Neural progenitor cell (in vitro differentiated cells): ENCODE measurements around the gene NSRP1. TPM values are rescaled to one million over a fixed set of nuclear protein-coding genes. Genes with fewer than 3 reads are reported as not detected.
"Not testable (repeated sequence)": the region's sequence is repeated elsewhere in the genome, so short reads cannot be mapped to it uniquely, and the experiment has no call there.

Source experiments
- DNase-seq: peaks from one replicate; pipeline ENCODE4 v3.0.0-alpha.2; 2016; ENCODE audit warnings: low spot score
- H2AFZ ChIP-seq: fragments of 200-600 bp; sonication (generic); replicated peaks from 2 replicates; pipeline ENCODE4 v1.6.1; 2016; ENCODE audit warnings: antibody characterized with exemption
- H3F3A ChIP-seq: fragments of 200-600 bp; sonication (generic); 2 replicates; pipeline ENCODE4 v1.6.1; 2016; ENCODE audit warnings: antibody characterized with exemption, low read depth
- H3K27ac ChIP-seq: fragments of 200-600 bp; sonication (generic); 2 replicates; pipeline ENCODE4 v1.5.1; 2016; ENCODE audit warnings: mild to moderate bottlenecking
- H3K27me3 ChIP-seq: fragments of 200-600 bp; sonication (generic); 2 replicates; pipeline ENCODE4 v1.6.1; 2016; ENCODE audit warnings: mild to moderate bottlenecking, moderate library complexity
- H3K36me3 ChIP-seq: fragments of 200-600 bp; sonication (generic); 2 replicates; pipeline ENCODE4 v1.5.1; 2016
- H3K4me1 ChIP-seq: fragments of 200-600 bp; sonication (generic); 2 replicates; pipeline ENCODE4 v1.6.1; 2016; ENCODE audit warnings: mixed run types
- H3K4me2 ChIP-seq: fragments of 200-600 bp; sonication (generic); 2 replicates; pipeline ENCODE4 v1.6.1; 2016
- H3K4me3 ChIP-seq: fragments of 200-600 bp; sonication (generic); 2 replicates; pipeline ENCODE4 v1.5.1; 2016
- H3K79me2 ChIP-seq: fragments of 200-600 bp; sonication (generic); 2 replicates; pipeline ENCODE4 v1.6.1; 2016; ENCODE audit warnings: low read depth
- H3K9ac ChIP-seq: fragments of 200-600 bp; sonication (generic); 2 replicates; pipeline ENCODE4 v1.6.1; 2016
- H3K9me3 ChIP-seq: fragments of 200-600 bp; sonication (generic); 2 replicates; pipeline ENCODE4 v1.5.1; 2016; ENCODE audit warnings: low read depth
- H4K20me1 ChIP-seq: fragments of 200-600 bp; sonication (generic); 2 replicates; pipeline ENCODE4 v1.6.1; 2016; ENCODE audit warnings: low read depth
- H3K27ac Mint-ChIP-seq: 3 replicates; pipeline ENCODE4 v1.8.0; 2021; ENCODE audit warnings: mixed read lengths
- H3K27me3 Mint-ChIP-seq: 2 replicates; pipeline ENCODE4 v1.8.0; 2022; ENCODE audit warnings: low read depth, mild to moderate bottlenecking, inconsistent platforms, moderate library complexity, mixed read lengths; ENCODE audit not compliant: insufficient read depth
- H3K36me3 Mint-ChIP-seq: 3 replicates; pipeline ENCODE4 v1.8.0; 2021; ENCODE audit warnings: mixed read lengths
- H3K4me1 Mint-ChIP-seq: 3 replicates; pipeline ENCODE4 v1.8.0; 2021; ENCODE audit warnings: mixed read lengths
- H3K4me3 Mint-ChIP-seq: 3 replicates; pipeline ENCODE4 v1.8.0; 2021; ENCODE audit warnings: mild to moderate bottlenecking, moderate library complexity, mixed read lengths
- H3K9me3 Mint-ChIP-seq: 3 replicates; pipeline ENCODE4 v1.8.0; 2020; ENCODE audit warnings: mixed read lengths
- CTCF ChIP-seq: fragments of 200-600 bp; sonication (generic); IDR thresholded peaks from 2 replicates; pipeline ENCODE4 v1.5.1; 2017; ENCODE audit warnings: antibody characterized with exemption, mild to moderate bottlenecking
- EZH2 ChIP-seq: fragments of 200-600 bp; sonication (generic); IDR thresholded peaks from 2 replicates; pipeline ENCODE4 v1.6.1; 2017; ENCODE audit warnings: antibody characterized with exemption, mild to moderate bottlenecking, moderate library complexity
- EZH2phosphoT487 ChIP-seq: fragments of 200-600 bp; sonication (generic); IDR thresholded peaks from 2 replicates; pipeline ENCODE4 v1.6.1; 2017; ENCODE audit warnings: antibody characterized with exemption
- total RNA-seq: library from RNA; depleted of rRNA; stranded (reverse); fragments of >200 nt; gene quantifications from 2 replicates; pipeline ENCODE4 v1.2.3, GENCODE V29; 2015; ENCODE audit warnings: low replicate concordance

NSRP1 gene
- total RNA-seq, 1 donor from 2014 or later: 14.8 TPM

- peaks cover 39% of the 10 kb centered on the region for H3K36me3 Mint-ChIP-seq
- H4K20me1 ChIP-seq: peaks cover 38% of the 10 kb centered on the region
- no peak overlapping the region for H3K27ac Mint-ChIP-seq
- no peak overlapping the region for H3K4me3 Mint-ChIP-seq
- peaks cover 25% of the 10 kb centered on the region for H3K36me3 ChIP-seq
- H3K9me3 Mint-ChIP-seq: no peaks in the 10 kb centered on the region
- no peak overlapping the region for H3K27ac ChIP-seq
- H3K27me3 ChIP-seq: no peaks in the 10 kb centered on the region
- H3K4me2 ChIP-seq: no peak overlapping the region
- no peaks in the 10 kb centered on the region for H3K27me3 Mint-ChIP-seq
- no peak for DNase-seq
- no peak overlapping the region for H3K9ac ChIP-seq
- H3K4me3 ChIP-seq: no peak overlapping the region
- H2AFZ ChIP-seq: no peak overlapping the region
- H3K79me2 ChIP-seq: peaks cover 95% of the 10 kb centered on the region
- H3K9me3 ChIP-seq: no peaks in the 10 kb centered on the region
- no peak for TF ChIP-seq EZH2phosphoT487
- no peak for TF ChIP-seq EZH2
- TF ChIP-seq CTCF: no peak
- peaks cover 7% of the 10 kb centered on the region for H3F3A ChIP-seq
- H3K4me1 ChIP-seq: no peaks in the 10 kb centered on the region
- H3K4me1 Mint-ChIP-seq: no peaks in the 10 kb centered on the region
Measured at GRCh38 chr17:30133197-30133596, 16.6 kb downstream of the NSRP1 start.

GRCh38 chr17:30134551-30134950 lies 17.9 kb downstream of the NSRP1 start:
- Histone ChIP-seq H3F3A (peaks cover 7% of the 10 kb centered on the region), H3K27ac (no peak overlapping the region), H3K79me2 (peaks cover 94% of the 10 kb centered on the region), H3K4me1 (no peaks in the 10 kb centered on the region), H3K36me3 (peaks cover 12% of the 10 kb centered on the region), H3K27me3 (no peaks in the 10 kb centered on the region), H3K4me3 (no peak overlapping the region), H3K4me2 (no peak overlapping the region), H3K9me3 (no peaks in the 10 kb centered on the region), H2AFZ (no peak overlapping the region), H4K20me1 (peaks cover 28% of the 10 kb centered on the region), H3K9ac (no peak overlapping the region)
- Mint-ChIP-seq H3K4me3 (no peak overlapping the region), H3K27ac (no peak overlapping the region), H3K4me1 (no peaks in the 10 kb centered on the region), H3K27me3 (no peaks in the 10 kb centered on the region), H3K36me3 (peaks cover 45% of the 10 kb centered on the region), H3K9me3 (no peaks in the 10 kb centered on the region)
- no peak for DNase-seq
- no peak for TF ChIP-seq EZH2phosphoT487
- no peak for TF ChIP-seq EZH2
- TF ChIP-seq CTCF: no peak

GRCh38 chr17:30137158-30137557 lies 20.5 kb downstream of the NSRP1 start:
- peaks cover 34% of the 10 kb centered on the region for H3K36me3 Mint-ChIP-seq
- H3K79me2 ChIP-seq: peaks cover 98% of the 10 kb centered on the region

GRCh38 chr17:30147860-30148259 lies 31.2 kb downstream of the NSRP1 start:
- H3K79me2 ChIP-seq: peaks cover 83% of the 10 kb centered on the region
- H4K20me1 ChIP-seq, H3K9ac ChIP-seq, H3K4me2 ChIP-seq, H2AFZ ChIP-seq, H3K9me3 Mint-ChIP-seq, H3K27ac ChIP-seq, H3K9me3 ChIP-seq, H3F3A ChIP-seq, DNase-seq, H3K4me1 Mint-ChIP-seq, H3K27me3 ChIP-seq, H3K4me1 ChIP-seq, H3K4me3 Mint-ChIP-seq, H3K4me3 ChIP-seq, H3K27me3 Mint-ChIP-seq, H3K27ac Mint-ChIP-seq, H3K36me3 ChIP-seq: not testable (repeated sequence)
- peaks cover 23% of the 10 kb centered on the region for H3K36me3 Mint-ChIP-seq

More at GRCh38 chr17:30137158-30137557, 20.5 kb downstream of the NSRP1 start:
- Mint-ChIP-seq H3K4me1 (no peaks in the 10 kb centered on the region), H3K4me3 (no peak overlapping the region), H3K9me3 (no peaks in the 10 kb centered on the region), H3K27me3 (no peaks in the 10 kb centered on the region), H3K27ac (no peak overlapping the region)
- Histone ChIP-seq H3K4me2 (no peak overlapping the region), H3K4me1 (no peaks in the 10 kb centered on the region), H3K36me3 (peaks cover 4% of the 10 kb centered on the region), H3K9me3 (no peaks in the 10 kb centered on the region), H3F3A (no peaks in the 10 kb centered on the region), H3K4me3 (no peak overlapping the region), H3K9ac (no peak overlapping the region), H3K27me3 (no peaks in the 10 kb centered on the region), H4K20me1 (peaks cover 33% of the 10 kb centered on the region), H3K27ac (no peak overlapping the region), H2AFZ (no peak overlapping the region)
- DNase-seq: no peak
- TF ChIP-seq EZH2phosphoT487 (no peak), EZH2 (no peak), CTCF (no peak)
